ELF-1 (cell line): ENCODE data around the gene GHR.
A peak's percentile ranks its signal among the peaks of the same experiment; 100 is the strongest.
"Not testable (repeated sequence)": the region's sequence is repeated elsewhere in the genome, so short reads cannot be mapped to it uniquely, and the experiment has no call there.

Experiments
- DNase-seq: peaks from one replicate; pipeline ENCODE4 v3.0.0-alpha.2; 2016; ENCODE audit warnings: low read depth, low spot score

The GHR gene

DNA sequence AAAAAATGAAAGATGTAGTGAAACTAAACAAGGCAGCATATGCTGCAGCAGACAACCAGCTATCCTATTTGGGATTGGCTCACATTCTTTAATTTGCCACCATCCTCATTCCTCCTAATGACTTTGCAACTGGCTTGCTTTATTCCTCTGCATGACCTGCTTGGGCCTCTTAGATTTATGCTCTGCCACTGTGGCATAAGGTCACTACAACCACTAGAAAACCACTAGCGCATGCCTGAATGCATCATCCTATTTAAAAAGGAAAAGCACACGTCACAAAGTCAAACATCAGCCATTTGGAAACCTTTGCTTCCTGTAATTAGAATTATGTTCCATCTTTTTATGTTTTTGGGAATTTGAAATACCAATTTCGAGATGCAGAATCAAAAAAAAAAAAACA lies 292.5 kb downstream of the GHR start:
- no peak for DNase-seq

DNA sequence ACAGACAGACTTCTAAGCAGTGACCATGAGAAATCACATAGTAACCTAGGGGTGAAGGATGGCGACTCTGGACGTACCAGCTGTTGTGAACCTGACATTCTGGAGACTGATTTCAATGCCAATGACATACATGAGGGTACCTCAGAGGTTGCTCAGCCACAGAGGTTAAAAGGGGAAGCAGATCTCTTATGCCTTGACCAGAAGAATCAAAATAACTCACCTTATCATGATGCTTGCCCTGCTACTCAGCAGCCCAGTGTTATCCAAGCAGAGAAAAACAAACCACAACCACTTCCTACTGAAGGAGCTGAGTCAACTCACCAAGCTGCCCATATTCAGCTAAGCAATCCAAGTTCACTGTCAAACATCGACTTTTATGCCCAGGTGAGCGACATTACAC lies 295.4 kb downstream of the GHR start:
- DNase-seq: no peak

DNA sequence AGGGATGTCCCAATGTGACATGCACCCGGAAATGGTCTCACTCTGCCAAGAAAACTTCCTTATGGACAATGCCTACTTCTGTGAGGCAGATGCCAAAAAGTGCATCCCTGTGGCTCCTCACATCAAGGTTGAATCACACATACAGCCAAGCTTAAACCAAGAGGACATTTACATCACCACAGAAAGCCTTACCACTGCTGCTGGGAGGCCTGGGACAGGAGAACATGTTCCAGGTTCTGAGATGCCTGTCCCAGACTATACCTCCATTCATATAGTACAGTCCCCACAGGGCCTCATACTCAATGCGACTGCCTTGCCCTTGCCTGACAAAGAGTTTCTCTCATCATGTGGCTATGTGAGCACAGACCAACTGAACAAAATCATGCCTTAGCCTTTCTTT lies 295.8 kb downstream of the GHR start:
- DNase-seq: no peak

DNA sequence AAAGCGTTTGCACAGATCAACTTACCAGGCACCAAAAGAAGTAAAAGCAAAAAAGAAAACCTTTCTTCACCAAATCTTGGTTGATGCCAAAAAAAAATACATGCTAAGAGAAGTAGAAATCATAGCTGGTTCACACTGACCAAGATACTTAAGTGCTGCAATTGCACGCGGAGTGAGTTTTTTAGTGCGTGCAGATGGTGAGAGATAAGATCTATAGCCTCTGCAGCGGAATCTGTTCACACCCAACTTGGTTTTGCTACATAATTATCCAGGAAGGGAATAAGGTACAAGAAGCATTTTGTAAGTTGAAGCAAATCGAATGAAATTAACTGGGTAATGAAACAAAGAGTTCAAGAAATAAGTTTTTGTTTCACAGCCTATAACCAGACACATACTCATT lies 297.0 kb downstream of the GHR start:
- DNase-seq: no peak

DNA sequence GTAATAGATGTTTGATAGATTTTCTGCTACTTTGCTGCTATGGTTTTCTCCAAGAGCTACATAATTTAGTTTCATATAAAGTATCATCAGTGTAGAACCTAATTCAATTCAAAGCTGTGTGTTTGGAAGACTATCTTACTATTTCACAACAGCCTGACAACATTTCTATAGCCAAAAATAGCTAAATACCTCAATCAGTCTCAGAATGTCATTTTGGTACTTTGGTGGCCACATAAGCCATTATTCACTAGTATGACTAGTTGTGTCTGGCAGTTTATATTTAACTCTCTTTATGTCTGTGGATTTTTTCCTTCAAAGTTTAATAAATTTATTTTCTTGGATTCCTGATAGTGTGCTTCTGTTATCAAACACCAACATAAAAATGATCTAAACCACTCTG lies 298.2 kb downstream of the GHR start:
- no peak for DNase-seq

DNA sequence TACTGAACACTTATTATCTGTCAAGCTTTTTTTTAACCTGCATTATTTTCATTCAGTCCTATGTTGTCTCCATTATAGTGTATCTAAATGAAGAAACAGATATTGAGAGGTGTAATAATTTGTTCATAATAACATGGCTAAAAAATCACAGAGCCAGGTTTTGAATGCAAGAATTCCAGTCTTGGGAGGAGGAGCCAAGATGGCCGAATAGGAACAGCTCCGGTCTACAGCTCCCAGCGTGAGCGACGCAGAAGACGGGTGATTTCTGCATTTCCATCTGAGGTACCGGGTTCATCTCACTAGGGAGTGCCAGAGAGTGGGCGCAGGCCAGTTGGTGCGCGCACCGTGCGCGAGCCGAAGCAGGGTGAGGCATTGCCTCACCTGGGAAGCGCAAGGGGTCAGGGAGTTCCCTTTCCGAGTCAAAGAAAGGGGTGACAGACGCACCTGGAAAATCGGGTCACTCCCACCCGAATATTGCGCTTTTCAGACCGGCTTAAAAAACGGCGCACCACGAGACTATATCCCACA lies 311.4 kb downstream of the GHR start:
- not testable (repeated sequence) for DNase-seq

DNA sequence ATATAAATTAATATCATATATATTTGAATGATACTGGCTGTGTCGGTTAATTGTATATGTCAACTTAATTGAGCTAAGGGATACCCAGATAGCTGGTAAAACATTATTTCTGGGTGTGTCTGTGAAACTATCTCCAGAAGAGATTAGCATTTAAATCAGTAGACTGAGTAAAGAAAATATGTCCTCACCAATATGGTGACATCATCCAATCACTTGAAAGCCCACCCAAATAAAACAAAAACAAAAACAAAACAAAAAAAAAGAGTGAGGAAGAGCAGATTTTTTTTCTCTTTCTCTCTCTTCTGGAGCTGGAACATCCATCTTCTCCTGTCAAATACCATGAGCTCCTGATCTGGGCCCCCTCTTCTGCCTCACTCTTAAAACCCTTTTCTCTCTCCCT lies 317.7 kb downstream of the GHR start:
- no peak for DNase-seq

DNA sequence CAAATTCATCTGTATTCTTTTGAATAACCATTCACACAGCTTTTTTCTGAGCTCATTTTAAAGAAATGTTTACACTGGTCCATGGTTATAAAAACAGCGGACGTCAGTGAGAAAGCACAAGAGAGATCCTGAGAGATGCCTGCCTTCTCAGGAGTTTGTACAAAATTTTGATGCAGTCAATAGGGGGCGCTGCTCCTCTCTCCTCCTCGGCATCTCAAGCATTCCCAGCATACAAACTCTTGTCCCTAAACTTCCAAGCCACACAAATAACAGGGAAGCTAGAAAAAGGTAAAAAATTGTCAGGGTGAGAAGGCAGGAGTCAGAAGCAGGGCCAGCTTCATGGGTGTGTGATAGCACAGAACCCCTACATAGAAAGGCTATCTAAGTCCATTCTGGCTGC lies 322.2 kb downstream of the GHR start:
- DNase-seq: peak; percentile 25

DNA sequence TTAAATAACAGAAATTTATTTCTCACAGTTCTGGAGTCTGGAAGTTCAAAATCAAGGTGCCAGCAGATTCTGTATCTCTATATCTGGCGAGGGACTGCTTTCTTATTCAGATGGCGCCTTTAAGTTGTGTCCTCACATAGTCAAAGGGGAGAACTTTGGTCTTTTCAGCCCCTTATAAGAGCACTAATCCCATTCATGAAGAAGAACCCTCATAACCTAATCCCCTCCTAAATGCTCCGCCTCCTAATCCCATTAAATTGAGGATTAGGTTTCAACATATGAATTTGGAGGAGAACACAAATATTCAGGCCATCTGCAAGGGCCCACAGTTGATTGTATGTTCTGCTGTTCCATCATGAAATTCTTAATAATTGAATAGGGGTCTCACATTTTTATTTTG lies 322.6 kb downstream of the GHR start:
- DNase-seq: no peak

DNA sequence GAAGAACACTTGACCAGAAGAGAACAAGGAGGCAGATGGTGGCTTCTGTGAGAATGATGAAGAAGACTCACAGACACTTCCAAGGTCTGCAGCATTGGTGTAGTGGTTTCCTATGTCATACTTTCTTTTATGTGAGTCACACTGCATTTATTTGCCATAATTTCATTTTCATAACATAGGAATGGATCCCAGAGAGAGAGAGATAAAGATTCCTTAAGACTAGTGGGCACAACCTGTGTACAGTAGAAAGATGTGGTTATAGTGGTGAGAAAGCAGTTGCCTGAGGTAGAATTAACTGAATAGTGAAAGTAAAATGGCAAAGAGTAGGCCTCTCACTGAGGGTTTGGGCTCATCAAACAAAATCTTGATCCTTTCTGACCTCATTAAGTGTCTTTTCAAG lies 325.8 kb downstream of the GHR start:
- no peak for DNase-seq

DNA sequence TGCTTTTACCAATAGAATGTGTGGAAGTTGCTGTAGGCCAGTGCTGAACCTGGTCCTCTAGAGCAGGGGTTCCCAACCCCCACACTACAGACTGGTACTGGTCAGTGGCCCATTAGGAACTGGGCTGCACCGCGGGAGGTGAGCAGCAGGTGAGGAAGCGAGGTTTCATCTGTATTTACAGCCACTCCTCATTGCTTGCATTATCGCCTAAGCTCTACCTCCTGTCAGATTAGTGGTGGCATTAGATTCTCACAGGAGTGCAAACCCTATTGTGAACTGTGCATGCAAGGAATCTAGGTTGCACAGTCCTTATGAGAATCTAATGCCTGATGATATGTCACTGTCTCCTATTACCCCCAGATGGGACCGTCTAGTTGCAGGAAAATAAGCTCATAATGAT lies 327.3 kb downstream of the GHR start:
- no peak for DNase-seq

DNA sequence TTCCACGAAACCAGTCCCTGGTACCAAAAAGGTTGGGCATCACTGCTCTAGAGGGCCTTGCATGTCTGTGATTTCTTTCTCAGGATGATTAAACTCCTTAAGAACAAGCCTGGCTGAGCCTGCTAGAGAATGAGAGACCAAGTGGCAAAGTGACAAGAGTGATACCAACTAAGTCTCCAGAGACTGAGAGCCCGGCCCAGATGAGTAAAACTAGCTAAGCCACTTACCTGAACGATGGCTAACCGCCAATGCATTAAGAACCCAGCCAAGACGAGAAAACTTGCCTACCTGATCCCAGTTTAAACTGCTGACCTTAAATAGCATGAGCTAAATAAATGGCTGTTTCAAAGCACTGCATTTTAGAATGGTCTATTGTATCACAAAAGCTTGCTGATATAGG lies 327.8 kb downstream of the GHR start:
- no peak for DNase-seq

DNA sequence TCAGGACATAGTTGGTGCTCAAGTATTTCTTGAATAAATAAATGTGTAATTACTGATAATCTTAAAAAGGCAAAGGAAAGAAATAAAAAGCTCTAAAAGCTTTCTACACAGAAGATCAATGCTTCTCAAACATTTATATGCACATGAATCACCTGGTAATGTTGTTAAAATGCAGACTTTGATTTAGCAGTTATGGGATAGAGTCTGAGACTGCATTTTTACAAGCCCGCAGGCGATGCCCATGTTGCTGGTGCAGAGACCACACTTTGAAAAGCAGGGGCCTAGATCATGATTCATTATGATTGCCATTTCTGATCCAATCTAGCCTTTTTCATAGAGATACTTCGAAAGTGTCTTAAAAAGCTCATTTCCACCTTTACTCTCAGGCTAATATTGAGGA lies 329.9 kb downstream of the GHR start:
- no peak for DNase-seq

DNA sequence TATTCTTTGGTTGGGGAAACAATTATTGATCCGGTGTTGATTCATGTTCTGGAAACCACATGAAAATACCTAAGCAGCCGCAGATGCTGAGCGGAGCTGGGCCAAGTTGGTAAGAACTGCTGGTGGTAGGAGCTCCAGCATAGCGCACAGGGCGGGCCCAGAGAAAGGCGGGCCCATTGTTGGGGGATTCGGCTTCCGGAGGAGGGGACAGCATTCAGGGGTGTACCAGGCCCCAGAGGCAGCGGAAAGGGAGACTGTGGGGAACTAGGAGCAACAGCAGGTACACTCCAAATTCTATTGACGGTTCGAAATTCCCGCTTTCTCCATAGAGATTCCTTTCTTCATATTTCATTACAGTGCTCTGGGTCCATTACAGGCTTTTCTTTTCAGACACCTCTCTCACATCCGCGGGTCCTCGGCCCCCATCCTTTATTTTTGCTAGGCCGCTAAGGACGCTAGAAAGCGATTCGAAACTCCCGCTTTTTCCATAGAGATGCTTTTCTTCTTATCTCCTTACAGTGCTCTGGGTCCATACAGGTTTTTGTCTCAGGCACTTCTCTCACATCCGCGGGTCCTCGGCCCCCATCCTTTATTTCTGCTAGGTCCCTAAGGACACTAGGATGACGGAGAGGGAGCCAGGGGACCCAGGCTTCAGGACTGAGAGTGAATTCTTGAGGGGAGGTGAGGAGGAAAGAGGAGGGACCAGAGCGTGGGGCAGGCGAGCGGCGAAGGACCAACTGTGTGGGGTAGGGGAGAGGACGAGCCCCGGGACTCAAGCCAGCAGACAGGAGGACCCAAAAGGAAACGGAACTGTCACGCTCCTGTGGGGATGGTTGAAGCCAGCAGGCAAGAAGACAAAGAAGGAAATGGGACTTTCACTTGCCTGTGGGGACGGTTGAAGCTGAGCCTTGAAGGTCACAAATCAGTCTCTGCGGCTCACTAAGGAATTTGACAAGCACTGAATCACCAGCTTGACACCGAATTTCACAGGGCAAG lies 333.7 kb downstream of the GHR start, which contains the start of gene CCDC152:
TSS of gene CCDC152 (plus strand) at position 213 of the 996 bp plus-strand sequence. CDS start 2,304 bp downstream, outside the sequence.
- DNase-seq: peak; percentile 8

DNA sequence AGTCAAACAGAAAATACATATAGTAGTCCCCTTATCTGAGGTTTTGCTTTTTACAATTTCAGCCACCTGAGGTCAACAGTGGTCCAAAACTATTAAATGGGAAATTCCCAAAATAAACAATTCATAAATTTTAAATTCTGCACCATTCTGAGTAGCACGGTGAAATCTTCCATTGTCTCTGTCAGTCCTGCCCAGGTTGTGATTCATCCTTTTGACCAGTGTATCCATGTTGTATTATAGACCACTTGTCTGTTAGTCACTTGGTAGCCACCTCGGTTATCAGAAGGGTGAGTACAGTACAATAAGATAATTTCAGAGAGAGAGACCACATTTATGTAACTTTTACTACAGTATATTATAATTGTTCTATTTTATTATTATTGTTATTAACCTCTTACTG lies 336.2 kb downstream of the GHR start:
- no peak for DNase-seq

DNA sequence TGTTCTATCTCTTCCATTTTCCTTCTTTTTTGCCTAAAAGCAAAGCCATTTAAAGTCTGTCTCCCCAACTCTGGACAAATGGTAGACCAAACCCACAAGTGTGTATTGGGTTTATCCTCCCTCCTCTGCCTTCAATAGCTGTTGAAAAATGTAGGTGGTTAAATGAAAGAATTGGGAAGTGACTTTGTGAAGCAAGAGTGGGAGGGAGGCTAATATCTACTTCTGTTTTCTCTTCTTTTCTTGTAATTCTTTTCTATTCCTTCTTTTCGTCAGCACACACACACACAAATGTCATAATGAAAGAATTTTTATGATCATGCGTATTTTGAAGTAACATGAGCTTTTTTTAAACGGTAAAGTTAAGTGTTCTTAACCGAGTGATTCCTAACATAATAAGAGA lies 337.2 kb downstream of the GHR start:
- no peak for DNase-seq

DNA sequence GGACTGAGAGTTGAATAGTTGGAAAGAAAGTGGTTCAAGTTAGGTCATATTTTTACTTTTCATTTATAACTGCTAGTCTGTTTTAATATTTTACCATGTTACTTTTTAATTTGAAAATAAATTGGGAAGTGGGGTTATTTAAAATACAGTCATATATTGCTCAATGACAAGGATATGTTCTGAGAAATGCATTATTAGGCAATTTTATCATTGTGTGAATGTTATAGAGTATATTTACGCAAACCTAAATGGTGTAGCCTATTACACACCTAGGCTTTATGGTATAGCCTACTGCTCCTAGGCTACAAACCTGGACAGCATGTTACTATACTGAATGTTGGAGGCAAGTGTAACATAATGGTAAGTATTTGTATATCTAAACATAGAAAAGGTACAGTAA lies 338.6 kb downstream of the GHR start:
- no peak for DNase-seq

DNA sequence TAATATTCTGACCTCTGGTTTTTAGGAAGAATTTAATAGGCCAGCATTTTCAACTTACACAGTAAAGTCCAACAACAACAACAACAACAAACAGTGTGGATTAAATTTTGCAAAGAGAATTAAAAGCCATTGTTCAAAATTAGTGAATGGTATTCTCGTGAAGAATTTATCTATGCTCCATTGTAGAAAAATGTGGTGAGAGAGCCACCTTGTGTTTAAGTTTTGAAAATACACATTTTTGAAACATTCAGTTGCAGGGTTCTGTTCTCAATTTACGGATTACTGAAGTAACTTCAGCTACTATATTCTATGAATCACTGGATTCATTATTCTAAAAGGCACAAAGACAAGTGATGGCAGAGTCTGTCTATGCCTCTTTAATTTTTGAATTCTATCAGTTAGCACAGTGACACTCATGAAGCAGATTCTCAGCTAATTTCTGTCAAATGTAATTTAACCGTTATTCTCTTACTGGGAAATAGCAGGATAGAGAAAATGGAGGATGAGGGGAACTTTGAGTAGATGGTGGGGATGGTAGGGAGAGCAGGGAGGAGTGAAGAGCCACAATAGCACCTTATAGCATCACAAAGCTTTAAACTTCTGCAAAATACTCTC lies 344.4 kb downstream of the GHR start:
- DNase-seq: no peak

DNA sequence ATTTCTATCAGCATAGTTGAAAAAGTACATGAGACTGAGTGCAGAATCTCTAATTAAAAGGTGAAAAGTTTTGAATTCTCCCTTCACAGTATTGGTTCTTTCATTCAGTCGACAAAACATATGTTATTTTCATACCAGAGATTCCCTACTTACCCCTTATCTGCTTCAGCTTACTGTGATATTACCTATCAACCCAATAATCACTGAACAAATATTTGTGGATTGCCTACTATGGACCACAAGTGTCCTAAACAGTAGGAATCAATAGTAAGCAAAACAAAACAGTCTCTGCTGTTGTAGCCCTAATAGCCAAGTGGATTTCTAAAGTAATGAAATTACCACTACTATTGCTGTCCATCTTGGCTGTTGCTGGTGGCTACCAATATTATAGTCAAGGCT lies 344.9 kb downstream of the GHR start:
- DNase-seq: no peak

DNA sequence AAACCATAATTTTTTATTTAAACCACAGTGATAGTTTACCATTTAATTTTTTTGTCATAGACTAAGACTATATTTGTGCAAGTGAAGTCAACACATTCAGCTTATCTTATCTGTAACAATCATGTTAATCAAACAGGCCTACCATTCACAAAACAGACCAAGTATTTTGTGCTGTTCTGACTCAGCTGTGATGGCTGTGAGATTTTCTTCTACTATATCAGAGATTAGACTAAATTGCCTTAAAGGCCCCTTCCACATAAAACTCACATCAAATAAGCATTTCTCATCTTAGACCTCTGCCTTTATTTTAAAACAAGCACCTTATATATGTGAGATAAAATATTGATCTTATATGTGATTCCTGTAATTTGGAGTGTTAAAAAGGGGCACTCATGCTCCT lies 346.8 kb downstream of the GHR start:
- DNase-seq: no peak
